WI38 (cell line): ENCODE results near the gene CGRRF1.

ENCODE experiments used
- H3K4me3 ChIP-seq: 2 replicates; pipeline ENCODE4 v1.5.1; 2011; ENCODE audit warnings: low read depth, mild to moderate bottlenecking, control low read depth, low read length
- TF ChIP-seq, protein P1 (sequence below): IDR thresholded peaks from 2 replicates; pipeline ENCODE4 v1.5.1; 2012; ENCODE audit warnings: low read depth, mild to moderate bottlenecking, control low read depth, low read length

Gene CGRRF1, protein sequence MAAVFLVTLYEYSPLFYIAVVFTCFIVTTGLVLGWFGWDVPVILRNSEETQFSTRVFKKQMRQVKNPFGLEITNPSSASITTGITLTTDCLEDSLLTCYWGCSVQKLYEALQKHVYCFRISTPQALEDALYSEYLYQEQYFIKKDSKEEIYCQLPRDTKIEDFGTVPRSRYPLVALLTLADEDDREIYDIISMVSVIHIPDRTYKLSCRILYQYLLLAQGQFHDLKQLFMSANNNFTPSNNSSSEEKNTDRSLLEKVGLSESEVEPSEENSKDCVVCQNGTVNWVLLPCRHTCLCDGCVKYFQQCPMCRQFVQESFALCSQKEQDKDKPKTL

GRCh38 chr14:54509546-54510501 lies at the start of gene CGRRF1:
Gene CGRRF1, plus strand, starts transcription at chr14:54509906. Its CDS starts 54 bp downstream, at chr14:54509960.
- peak within 1 kb of the TSS; percentile 96 for H3K4me3 ChIP-seq
- TF ChIP-seq, protein P1, sequence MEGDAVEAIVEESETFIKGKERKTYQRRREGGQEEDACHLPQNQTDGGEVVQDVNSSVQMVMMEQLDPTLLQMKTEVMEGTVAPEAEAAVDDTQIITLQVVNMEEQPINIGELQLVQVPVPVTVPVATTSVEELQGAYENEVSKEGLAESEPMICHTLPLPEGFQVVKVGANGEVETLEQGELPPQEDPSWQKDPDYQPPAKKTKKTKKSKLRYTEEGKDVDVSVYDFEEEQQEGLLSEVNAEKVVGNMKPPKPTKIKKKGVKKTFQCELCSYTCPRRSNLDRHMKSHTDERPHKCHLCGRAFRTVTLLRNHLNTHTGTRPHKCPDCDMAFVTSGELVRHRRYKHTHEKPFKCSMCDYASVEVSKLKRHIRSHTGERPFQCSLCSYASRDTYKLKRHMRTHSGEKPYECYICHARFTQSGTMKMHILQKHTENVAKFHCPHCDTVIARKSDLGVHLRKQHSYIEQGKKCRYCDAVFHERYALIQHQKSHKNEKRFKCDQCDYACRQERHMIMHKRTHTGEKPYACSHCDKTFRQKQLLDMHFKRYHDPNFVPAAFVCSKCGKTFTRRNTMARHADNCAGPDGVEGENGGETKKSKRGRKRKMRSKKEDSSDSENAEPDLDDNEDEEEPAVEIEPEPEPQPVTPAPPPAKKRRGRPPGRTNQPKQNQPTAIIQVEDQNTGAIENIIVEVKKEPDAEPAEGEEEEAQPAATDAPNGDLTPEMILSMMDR, result peak; percentile 7; the same call in 1 of the 2 replicates

GRCh38 chr14:54462048-54462447 lies 47.7 kb upstream of the CGRRF1 start:
- H3K4me3 ChIP-seq, result no peak overlapping the region
- TF ChIP-seq, protein P1, result no peak

DNA sequence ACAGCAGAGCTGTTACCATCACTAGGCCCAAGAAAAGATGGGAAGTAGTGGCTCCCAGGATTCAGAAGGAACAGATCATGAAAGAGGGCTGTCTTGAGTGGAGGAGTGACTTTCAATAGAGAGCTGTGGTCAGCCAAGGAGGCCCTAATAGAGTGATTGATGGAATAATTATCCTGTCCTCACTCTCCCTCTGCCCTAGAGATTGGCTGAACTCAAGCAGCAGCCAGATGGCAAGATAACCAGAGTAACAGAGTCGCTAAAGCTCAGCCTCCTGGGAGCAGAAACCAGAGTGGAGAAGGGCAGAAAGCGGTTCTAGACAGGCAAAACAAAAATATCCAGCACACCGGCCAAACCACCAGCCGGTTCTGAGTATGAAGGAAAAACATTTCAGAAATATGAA lies 44.1 kb upstream of the CGRRF1 start:
- no peak overlapping the region for H3K4me3 ChIP-seq
- TF ChIP-seq, protein P1, result no peak

DNA sequence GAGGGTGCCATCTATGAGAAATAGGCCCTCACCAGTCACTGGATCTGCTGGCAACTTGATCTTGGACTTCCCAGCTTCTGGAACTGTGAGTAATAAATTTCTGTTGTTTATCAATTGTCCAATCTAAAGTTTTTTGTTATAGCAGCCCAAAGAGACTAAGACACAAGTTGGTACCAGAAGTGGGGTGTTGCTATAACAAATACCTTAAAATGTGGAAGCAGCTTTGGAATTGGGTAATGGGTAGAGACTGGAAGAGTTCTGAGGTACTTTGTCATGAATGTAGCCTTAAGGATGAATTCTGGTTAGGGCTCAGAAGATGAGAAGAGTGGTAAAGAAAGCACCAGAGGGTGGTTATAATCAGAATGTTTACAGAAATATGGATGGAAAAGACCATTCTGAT lies 42.4 kb upstream of the CGRRF1 start:
- TF ChIP-seq, protein P1, result no peak
- H3K4me3 ChIP-seq, result no peak overlapping the region

DNA sequence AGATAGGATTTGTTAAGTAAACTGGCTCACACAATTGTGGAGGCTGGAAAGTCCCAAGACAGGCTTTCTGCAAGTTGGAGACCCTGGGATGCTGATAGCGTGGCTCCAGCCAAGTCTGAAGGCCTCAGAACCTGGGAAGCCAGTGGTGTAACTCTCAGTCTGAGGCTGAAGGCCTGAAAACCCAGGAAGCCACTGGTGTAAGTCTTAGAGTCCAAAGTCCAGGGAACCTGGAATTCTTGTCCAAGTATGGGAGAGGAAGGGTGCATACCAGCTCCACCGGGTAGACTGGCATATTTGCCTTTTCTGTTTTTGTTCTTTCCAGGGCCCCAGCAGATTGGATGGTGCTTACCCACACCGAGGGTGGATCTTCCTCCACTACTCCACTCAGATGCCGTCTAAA lies 39.0 kb upstream of the CGRRF1 start:
- TF ChIP-seq, protein P1, result no peak
- no peak overlapping the region for H3K4me3 ChIP-seq

DNA sequence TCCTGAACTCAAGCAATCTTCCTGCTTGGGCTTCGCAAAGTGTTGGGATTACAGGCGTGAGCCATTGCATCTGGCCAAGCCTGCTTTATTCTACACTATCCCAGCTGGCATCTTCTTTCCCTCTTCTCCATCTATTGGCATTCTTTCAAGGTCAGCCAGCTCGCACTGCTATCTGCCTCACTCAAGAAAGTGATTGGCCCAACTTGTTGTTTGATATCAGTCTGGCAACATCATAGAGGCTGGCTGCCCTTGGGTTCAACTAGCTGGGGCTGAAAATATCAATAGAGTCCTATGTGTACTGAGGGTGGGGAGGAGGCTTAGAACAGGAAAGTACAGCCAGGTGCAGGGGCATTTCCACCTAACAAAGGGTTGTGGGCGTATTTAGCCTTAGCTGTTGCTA lies 38.1 kb upstream of the CGRRF1 start:
- H3K4me3 ChIP-seq, result no peak overlapping the region
- TF ChIP-seq, protein P1, result no peak

- H3K4me3 ChIP-seq, result no peak overlapping the region
- TF ChIP-seq, protein P1, result no peak
These were observed 37.4 kb upstream of the CGRRF1 start for GRCh38 chr14:54472315-54472714.
